ENCODE measurements around the gene ATP8B1. TPM values are rescaled to one million over a fixed set of nuclear protein-coding genes. Genes with fewer than 3 reads are reported as not detected.

The ATP8B1 gene
- total RNA-seq, 1 experiment from 2014 or later, result 15.9 TPM

DNA sequence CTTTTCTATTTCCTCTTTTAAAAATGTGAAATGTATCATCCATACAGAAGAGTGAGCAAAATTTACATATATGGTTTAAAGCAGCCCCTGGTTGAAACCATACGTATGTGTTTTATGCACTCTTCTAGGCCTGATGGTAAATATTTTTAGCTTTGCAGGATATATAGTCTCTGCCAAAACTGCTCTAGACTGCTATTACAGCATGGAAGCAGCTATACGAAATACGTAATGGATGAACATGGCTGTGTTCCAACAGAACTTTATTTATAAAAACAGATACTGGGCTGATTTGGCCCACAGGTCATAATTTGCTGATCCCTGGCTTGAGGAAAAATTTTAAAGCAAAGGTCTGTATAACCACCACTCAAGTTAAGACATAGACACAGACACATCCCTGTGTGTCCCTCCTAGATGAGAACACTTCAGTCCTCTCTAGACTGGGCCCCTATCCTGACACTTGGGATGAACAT, 42.5 kb upstream of the ATP8B1 start:
- POLR2A ChIA-PET, result interaction anchor here (1.0 kb wide), 1 partner anchor 9 kb away, joined by 3 read pairs; no protein-coding TSS in a partner anchor
- CTCF ChIA-PET, result interaction anchor here (1.3 kb wide), 1 partner anchor 10 kb away, joined by 6 read pairs; no protein-coding TSS in a partner anchor
- Histone ChIP-seq H3K4me3 (replicated peaks in 1 of 2; ENCODE audit: low read depth in 1 of 2, low read length in 2 of 2) (no peak overlapping the region), H3K9me3 (ENCODE audit: control insufficient read depth in 1 of 2, insufficient read depth in 1 of 2, low read depth in 1 of 2, low read length in 2 of 2) (no peaks in the 10 kb centered on the region), H3K9me2 (ENCODE audit: insufficient read depth) (no peaks in the 10 kb centered on the region), H3K9ac (ENCODE audit: low read length) (no peak overlapping the region), H3K27ac (ENCODE audit: low read depth, low read length) (peak overlapping the region; percentile 6; the same call in 1 of the 2 replicates), H3K79me2 (ENCODE audit: insufficient read depth, low read length) (no peaks in the 10 kb centered on the region), H3K36me3 (ENCODE audit: control insufficient read depth in 1 of 2, insufficient read depth in 2 of 2, low read length in 2 of 2) (no peaks in the 10 kb centered on the region), H3K27me3 (ENCODE audit: insufficient read depth, low read length) (no peaks in the 10 kb centered on the region), H3K4me2 (ENCODE audit: low read length) (peak overlapping the region; percentile 62), H2AFZ (ENCODE audit: low read depth, low read length, poor library complexity, severe bottlenecking) (peak overlapping the region; percentile 75), H4K20me1 (ENCODE audit: insufficient read depth) (no peaks in the 10 kb centered on the region), H3K4me1 (ENCODE audit: control insufficient read depth in 1 of 2, insufficient read depth in 2 of 2, low read length in 2 of 2) (peaks cover 13 to 17% of the 10 kb centered on the region in 2 experiments)
- RAD21 ChIA-PET (ENCODE audit: low non-redundant PET in 1 of 2, low total read pairs in 2 of 2, uncharacterized antibody in 2 of 2, unreplicated experiment in 2 of 2), result no interaction called here
- peak; percentile 60; the same call in 1 of the 2 replicates for ATAC-seq
- intact Hi-C loops (cut with micrococcal nuclease), result no loop called here
- BruUV-seq (replicated peaks), result no TSS peak
- no peak for DNase-seq (ENCODE audit: low read depth, low spot score)
- TF ChIP-seq SRF (IDR thresholded peaks at IDR 0.05; ENCODE audit: low read depth), result no peak
- TF ChIP-seq, protein P1, sequence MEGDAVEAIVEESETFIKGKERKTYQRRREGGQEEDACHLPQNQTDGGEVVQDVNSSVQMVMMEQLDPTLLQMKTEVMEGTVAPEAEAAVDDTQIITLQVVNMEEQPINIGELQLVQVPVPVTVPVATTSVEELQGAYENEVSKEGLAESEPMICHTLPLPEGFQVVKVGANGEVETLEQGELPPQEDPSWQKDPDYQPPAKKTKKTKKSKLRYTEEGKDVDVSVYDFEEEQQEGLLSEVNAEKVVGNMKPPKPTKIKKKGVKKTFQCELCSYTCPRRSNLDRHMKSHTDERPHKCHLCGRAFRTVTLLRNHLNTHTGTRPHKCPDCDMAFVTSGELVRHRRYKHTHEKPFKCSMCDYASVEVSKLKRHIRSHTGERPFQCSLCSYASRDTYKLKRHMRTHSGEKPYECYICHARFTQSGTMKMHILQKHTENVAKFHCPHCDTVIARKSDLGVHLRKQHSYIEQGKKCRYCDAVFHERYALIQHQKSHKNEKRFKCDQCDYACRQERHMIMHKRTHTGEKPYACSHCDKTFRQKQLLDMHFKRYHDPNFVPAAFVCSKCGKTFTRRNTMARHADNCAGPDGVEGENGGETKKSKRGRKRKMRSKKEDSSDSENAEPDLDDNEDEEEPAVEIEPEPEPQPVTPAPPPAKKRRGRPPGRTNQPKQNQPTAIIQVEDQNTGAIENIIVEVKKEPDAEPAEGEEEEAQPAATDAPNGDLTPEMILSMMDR (IDR thresholded peaks at IDR 0.05 in 2 of 3, conservative IDR thresholded peaks at IDR 0.05 in 1 of 3; ENCODE audit: borderline replicate concordance in 1 of 3, insufficient read depth in 1 of 3, low read depth in 2 of 3, low read length in 2 of 3), result no peak
- TF ChIP-seq SIN3A (IDR thresholded peaks at IDR 0.05; ENCODE audit: low read depth), result no peak
- no peak for TF ChIP-seq YY1 (IDR thresholded peaks at IDR 0.05; ENCODE audit: extremely low read depth, insufficient replicate concordance, low read depth, low read length)
- no peak for TF ChIP-seq EZH2phosphoT487 (IDR thresholded peaks at IDR 0.05; ENCODE audit: borderline replicate concordance)
- TF ChIP-seq, protein P2, sequence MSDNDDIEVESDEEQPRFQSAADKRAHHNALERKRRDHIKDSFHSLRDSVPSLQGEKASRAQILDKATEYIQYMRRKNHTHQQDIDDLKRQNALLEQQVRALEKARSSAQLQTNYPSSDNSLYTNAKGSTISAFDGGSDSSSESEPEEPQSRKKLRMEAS (IDR thresholded peaks at IDR 0.05), result no peak
- TF ChIP-seq TCF7L2 (IDR thresholded peaks at IDR 0.05; ENCODE audit: borderline replicate concordance, extremely low read depth, insufficient read depth, insufficient read length), result no peak
- TF ChIP-seq SP1 (IDR thresholded peaks at IDR 0.05; ENCODE audit: low read depth), result no peak
- TF ChIP-seq ZNF274 (IDR thresholded peaks at IDR 0.05; ENCODE audit: low read depth, low read length), result no peak
- no peak for TF ChIP-seq POLR2AphosphoS5 (IDR thresholded peaks at IDR 0.05; ENCODE audit: low read depth, low read length)
- TF ChIP-seq, protein P3, sequence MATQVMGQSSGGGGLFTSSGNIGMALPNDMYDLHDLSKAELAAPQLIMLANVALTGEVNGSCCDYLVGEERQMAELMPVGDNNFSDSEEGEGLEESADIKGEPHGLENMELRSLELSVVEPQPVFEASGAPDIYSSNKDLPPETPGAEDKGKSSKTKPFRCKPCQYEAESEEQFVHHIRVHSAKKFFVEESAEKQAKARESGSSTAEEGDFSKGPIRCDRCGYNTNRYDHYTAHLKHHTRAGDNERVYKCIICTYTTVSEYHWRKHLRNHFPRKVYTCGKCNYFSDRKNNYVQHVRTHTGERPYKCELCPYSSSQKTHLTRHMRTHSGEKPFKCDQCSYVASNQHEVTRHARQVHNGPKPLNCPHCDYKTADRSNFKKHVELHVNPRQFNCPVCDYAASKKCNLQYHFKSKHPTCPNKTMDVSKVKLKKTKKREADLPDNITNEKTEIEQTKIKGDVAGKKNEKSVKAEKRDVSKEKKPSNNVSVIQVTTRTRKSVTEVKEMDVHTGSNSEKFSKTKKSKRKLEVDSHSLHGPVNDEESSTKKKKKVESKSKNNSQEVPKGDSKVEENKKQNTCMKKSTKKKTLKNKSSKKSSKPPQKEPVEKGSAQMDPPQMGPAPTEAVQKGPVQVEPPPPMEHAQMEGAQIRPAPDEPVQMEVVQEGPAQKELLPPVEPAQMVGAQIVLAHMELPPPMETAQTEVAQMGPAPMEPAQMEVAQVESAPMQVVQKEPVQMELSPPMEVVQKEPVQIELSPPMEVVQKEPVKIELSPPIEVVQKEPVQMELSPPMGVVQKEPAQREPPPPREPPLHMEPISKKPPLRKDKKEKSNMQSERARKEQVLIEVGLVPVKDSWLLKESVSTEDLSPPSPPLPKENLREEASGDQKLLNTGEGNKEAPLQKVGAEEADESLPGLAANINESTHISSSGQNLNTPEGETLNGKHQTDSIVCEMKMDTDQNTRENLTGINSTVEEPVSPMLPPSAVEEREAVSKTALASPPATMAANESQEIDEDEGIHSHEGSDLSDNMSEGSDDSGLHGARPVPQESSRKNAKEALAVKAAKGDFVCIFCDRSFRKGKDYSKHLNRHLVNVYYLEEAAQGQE (IDR thresholded peaks at IDR 0.05; ENCODE audit: low read depth), result no peak
- no peak for TF ChIP-seq POLR2A (IDR thresholded peaks at IDR 0.05; ENCODE audit: borderline replicate concordance, extremely low read depth, insufficient read depth, insufficient read length)
- TF ChIP-seq, protein P4, sequence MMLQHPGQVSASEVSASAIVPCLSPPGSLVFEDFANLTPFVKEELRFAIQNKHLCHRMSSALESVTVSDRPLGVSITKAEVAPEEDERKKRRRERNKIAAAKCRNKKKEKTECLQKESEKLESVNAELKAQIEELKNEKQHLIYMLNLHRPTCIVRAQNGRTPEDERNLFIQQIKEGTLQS (IDR thresholded peaks at IDR 0.05), result no peak
- TF ChIP-seq JUND (IDR thresholded peaks at IDR 0.05), result no peak
- no peak for TF ChIP-seq FOSL1 (IDR thresholded peaks at IDR 0.05; ENCODE audit: low read depth)
- TF ChIP-seq EGR1 (IDR thresholded peaks at IDR 0.05; ENCODE audit: low read depth), result no peak
- TF ChIP-seq ZFX (IDR thresholded peaks at IDR 0.05), result no peak
- TF ChIP-seq ELF1 (IDR thresholded peaks at IDR 0.05; ENCODE audit: borderline replicate concordance, low read depth), result no peak
- TF ChIP-seq RAD21 (IDR thresholded peaks at IDR 0.05; ENCODE audit: low read depth), result no peak
- TF ChIP-seq, protein P5, sequence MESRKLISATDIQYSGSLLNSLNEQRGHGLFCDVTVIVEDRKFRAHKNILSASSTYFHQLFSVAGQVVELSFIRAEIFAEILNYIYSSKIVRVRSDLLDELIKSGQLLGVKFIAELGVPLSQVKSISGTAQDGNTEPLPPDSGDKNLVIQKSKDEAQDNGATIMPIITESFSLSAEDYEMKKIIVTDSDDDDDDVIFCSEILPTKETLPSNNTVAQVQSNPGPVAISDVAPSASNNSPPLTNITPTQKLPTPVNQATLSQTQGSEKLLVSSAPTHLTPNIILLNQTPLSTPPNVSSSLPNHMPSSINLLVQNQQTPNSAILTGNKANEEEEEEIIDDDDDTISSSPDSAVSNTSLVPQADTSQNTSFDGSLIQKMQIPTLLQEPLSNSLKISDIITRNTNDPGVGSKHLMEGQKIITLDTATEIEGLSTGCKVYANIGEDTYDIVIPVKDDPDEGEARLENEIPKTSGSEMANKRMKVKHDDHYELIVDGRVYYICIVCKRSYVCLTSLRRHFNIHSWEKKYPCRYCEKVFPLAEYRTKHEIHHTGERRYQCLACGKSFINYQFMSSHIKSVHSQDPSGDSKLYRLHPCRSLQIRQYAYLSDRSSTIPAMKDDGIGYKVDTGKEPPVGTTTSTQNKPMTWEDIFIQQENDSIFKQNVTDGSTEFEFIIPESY (IDR thresholded peaks at IDR 0.05; ENCODE audit: extremely low read depth, insufficient replicate concordance, low read length), result no peak

Data from HCT116 (cell line).